Neural cell (in vitro differentiated cells): Measurements from ENCODE around the gene DNMT3A.

Source experiments
- CTCF ChIP-seq: fragments of 450-650 bp; IDR thresholded peaks from 2 replicates; pipeline ENCODE4 v1.5.1; 2014; ENCODE audit warnings: antibody characterized with exemption, mild to moderate bottlenecking, moderate library complexity; ENCODE audit not compliant: poor library complexity, severe bottlenecking
- EP300 ChIP-seq: fragments of 450-650 bp; conservative IDR thresholded peaks from 2 replicates; pipeline ENCODE4 v1.6.1; 2014; ENCODE audit warnings: antibody characterized with exemption, mild to moderate bottlenecking, moderate library complexity; ENCODE audit not compliant: poor library complexity, severe bottlenecking
- EZH2 ChIP-seq: fragments of 200-600, 300-800 bp; shearing (Covaris generic), sonication (generic); IDR thresholded peaks from 2 replicates; pipeline ENCODE4 v1.6.1; 2014; ENCODE audit warnings: antibody characterized with exemption, low read length, borderline replicate concordance, mild to moderate bottlenecking; ENCODE audit not compliant: insufficient read depth, poor library complexity, severe bottlenecking
- MXI1 ChIP-seq: fragments of 450-650 bp; conservative IDR thresholded peaks from 2 replicates; pipeline ENCODE4 v1.6.1; 2014; ENCODE audit warnings: antibody characterized with exemption, mild to moderate bottlenecking; ENCODE audit not compliant: poor library complexity, severe bottlenecking
- POLR2AphosphoS5 ChIP-seq: IDR thresholded peaks from 2 replicates; pipeline ENCODE4 v1.6.1; 2012
- RAD21 ChIP-seq: fragments of 450-650 bp; conservative IDR thresholded peaks from 2 replicates; pipeline ENCODE4 v1.6.1; 2014; ENCODE audit warnings: antibody characterized with exemption, mild to moderate bottlenecking, moderate library complexity
- REST ChIP-seq: IDR thresholded peaks from 2 replicates; pipeline ENCODE4 v1.6.1; 2012; ENCODE audit warnings: borderline replicate concordance
- SMC3 ChIP-seq: fragments of 450-650 bp; conservative IDR thresholded peaks from 2 replicates; pipeline ENCODE4 v1.6.1; 2014; ENCODE audit warnings: antibody characterized with exemption, mild to moderate bottlenecking, moderate library complexity; ENCODE audit not compliant: poor library complexity
- TAF1 ChIP-seq: IDR thresholded peaks from 2 replicates; pipeline ENCODE4 v1.6.1; 2012; ENCODE audit warnings: low read depth

GRCh38 chr2:25273985-25274535 lies 67.7 kb downstream of the DNMT3A start:
- TF ChIP-seq SMC3 (no peak), EZH2 (no peak), CTCF (no peak), POLR2AphosphoS5 (no peak), REST (no peak), EP300 (no peak), TAF1 (no peak), RAD21 (no peak), MXI1 (no peak)
